SK-N-SH treated with all-trans-retinoic acid at 6 μM for 48 hours (cell line): ENCODE measurements around the gene SCRT2.
"Not testable (repeated sequence)": the region's sequence is repeated elsewhere in the genome, so short reads cannot be mapped to it uniquely, and the experiment has no call there.

Experiments used
- ATAC-seq: fragments of 200-7000 bp; cut with Tn5 transposase; 3 replicates; pipeline ENCODE4 v1.9.1; 2020; ENCODE audit warnings: mild to moderate bottlenecking, moderate library complexity
- BACH2 ChIP-seq: fragments of 250-450 bp; sonication (Bioruptor Pico); IDR thresholded peaks from 2 replicates; pipeline ENCODE4 v1.9.0; 2021; ENCODE audit warnings: mild to moderate bottlenecking, borderline replicate concordance
- CSDC2 ChIP-seq: fragments of 250-450 bp; sonication (Bioruptor Pico); IDR thresholded peaks from 2 replicates; pipeline ENCODE4 v1.5.0; 2020; ENCODE audit warnings: mild to moderate bottlenecking, moderate library complexity
- ESRRG ChIP-seq: fragments of 250-450 bp; sonication (Bioruptor Pico); IDR thresholded peaks from 2 replicates; pipeline ENCODE4 v1.6.1; 2021; ENCODE audit warnings: mild to moderate bottlenecking
- GLIS3 ChIP-seq: fragments of 250-450 bp; sonication (Bioruptor Pico); IDR thresholded peaks from 2 replicates; pipeline ENCODE4 v1.5.0; 2020; ENCODE audit warnings: mild to moderate bottlenecking, moderate library complexity
- ISL1 ChIP-seq: fragments of 250-450 bp; sonication (Bioruptor Pico); IDR thresholded peaks from 2 replicates; pipeline ENCODE4 v2.1.2; 2022; ENCODE audit warnings: mild to moderate bottlenecking, moderate library complexity
- PPARA ChIP-seq: fragments of 250-450 bp; sonication (Bioruptor Pico); IDR thresholded peaks from 2 replicates; pipeline ENCODE4 v1.5.0; 2020; ENCODE audit warnings: mild to moderate bottlenecking, borderline replicate concordance
- RARB ChIP-seq: fragments of 250-450 bp; sonication (Bioruptor Pico); IDR thresholded peaks from 2 replicates; pipeline ENCODE4 v1.8.0; 2021; ENCODE audit warnings: mild to moderate bottlenecking, moderate library complexity
- SNAI2 ChIP-seq: fragments of 250-450 bp; sonication (Bioruptor Pico); IDR thresholded peaks from 2 replicates; pipeline ENCODE4 v1.5.0; 2020; ENCODE audit warnings: mild to moderate bottlenecking, moderate library complexity
- TCF4 ChIP-seq: fragments of 250-450 bp; sonication (Bioruptor Pico); IDR thresholded peaks from 2 replicates; pipeline ENCODE4 v1.8.0; 2021; ENCODE audit warnings: mild to moderate bottlenecking, moderate library complexity, borderline replicate concordance
- TOX ChIP-seq: fragments of 250-450 bp; sonication (Bioruptor Pico); IDR thresholded peaks from 2 replicates; pipeline ENCODE4 v1.8.0; 2021; ENCODE audit warnings: mild to moderate bottlenecking, moderate library complexity, borderline replicate concordance
- ZC3H10 ChIP-seq: fragments of 250-450 bp; sonication (Bioruptor Pico); IDR thresholded peaks from 2 replicates; pipeline ENCODE4 v1.5.1; 2021; ENCODE audit warnings: mild to moderate bottlenecking, moderate library complexity
- ZFP3 ChIP-seq: fragments of 250-450 bp; sonication (Bioruptor Pico); IDR thresholded peaks from 2 replicates; pipeline ENCODE4 v1.5.0; 2020; ENCODE audit warnings: mild to moderate bottlenecking, moderate library complexity
- ZFP30 ChIP-seq: fragments of 450-650 bp; formaldehyde crosslinking; IDR thresholded peaks from 2 replicates; pipeline ENCODE4 v1.5.0; 2022; ENCODE audit warnings: mild to moderate bottlenecking, moderate library complexity
- ZNF565 ChIP-seq: fragments of 450-650 bp; formaldehyde crosslinking; conservative IDR thresholded peaks from 2 replicates; pipeline ENCODE4 v1.5.0; 2020; ENCODE audit warnings: low read depth, mild to moderate bottlenecking, moderate library complexity
- ZNF70 ChIP-seq: fragments of 450-650 bp; formaldehyde crosslinking; IDR thresholded peaks from 2 replicates; pipeline ENCODE4 v1.5.0; 2020; ENCODE audit warnings: mild to moderate bottlenecking, moderate library complexity
- ZNF8 ChIP-seq: fragments of 450-650 bp; formaldehyde crosslinking; IDR thresholded peaks from 2 replicates; pipeline ENCODE4 v1.5.0; 2020; ENCODE audit warnings: mild to moderate bottlenecking, moderate library complexity
- TF ChIP-seq, protein P1 (sequence below): fragments of 250-450 bp; sonication (Bioruptor Pico); IDR thresholded peaks from 2 replicates; pipeline ENCODE4 v1.5.0; 2020; ENCODE audit warnings: mild to moderate bottlenecking, moderate library complexity
- TF ChIP-seq, protein P2 (sequence below): fragments of 250-450 bp; sonication (Bioruptor Pico); IDR thresholded peaks from 2 replicates; pipeline ENCODE4 v1.8.0; 2021; ENCODE audit warnings: low read depth, mild to moderate bottlenecking, moderate library complexity, borderline replicate concordance
- TF ChIP-seq, protein P3 (sequence below): fragments of 250-450 bp; sonication (Bioruptor Pico); IDR thresholded peaks from 2 replicates; pipeline ENCODE4 v1.5.1; 2021; ENCODE audit warnings: mild to moderate bottlenecking, moderate library complexity
- TF ChIP-seq, protein P4 (sequence below): fragments of 250-450 bp; sonication (Bioruptor Pico); IDR thresholded peaks from 2 replicates; pipeline ENCODE4 v1.8.0; 2020; ENCODE audit warnings: mild to moderate bottlenecking, moderate library complexity, borderline replicate concordance

The SCRT2 gene

DNA sequence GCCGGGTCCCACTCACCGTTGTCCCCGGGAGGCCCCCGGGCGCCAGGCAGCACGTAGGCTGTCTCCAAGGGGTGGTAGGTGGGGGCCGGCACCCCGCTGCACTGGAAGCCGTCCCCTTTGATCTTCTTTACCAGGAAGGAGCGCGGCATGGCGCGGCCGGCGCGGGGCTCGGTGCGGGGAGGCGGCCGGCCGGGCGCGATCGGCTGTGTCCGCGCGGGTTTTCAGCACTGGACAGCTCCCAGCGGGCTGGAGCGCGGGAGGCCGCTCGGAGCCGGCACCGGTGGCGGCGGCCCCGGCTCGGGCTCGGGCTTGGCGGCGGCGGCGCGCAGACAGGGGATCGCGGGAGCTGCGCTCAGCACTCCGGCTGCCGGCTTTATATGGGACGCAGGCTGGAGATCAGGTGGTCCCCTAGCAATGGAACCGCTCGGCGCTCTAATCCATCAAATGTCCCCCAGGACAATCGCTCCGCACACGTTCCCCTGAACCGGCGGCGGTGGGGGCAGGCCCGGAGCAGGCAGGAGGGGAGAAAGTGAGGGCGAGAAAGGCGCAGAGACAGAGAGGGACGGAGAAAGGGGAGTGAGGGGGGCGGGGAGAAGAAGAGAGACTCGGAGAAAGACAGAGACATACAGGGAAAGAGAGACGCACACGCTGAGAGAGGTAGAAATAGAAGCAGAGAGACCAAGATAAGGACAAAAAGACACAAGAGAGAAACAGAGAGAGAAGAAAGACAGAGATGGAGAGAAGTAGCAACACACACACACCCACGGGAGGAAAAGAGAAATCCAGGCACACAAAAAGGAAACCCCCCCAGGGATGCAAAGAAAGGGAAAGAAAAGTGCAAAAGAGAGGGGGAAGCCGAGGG lies at the start of gene SCRT2:
SCRT2 (minus strand) TSS at position 350 of the 862 bp plus-strand sequence; CDS start at position 149, 201 bp downstream.
- peak; percentile 97 for ATAC-seq
- no peak for TF ChIP-seq ESRRG (CRISPR knock-in tag)
- no peak for TF ChIP-seq BACH2 (CRISPR knock-in tag)
- peak; percentile 86 for TF ChIP-seq SNAI2 (CRISPR knock-in tag)
- no peak for TF ChIP-seq PPARA
- TF ChIP-seq TOX, result no peak
- TF ChIP-seq, protein P1, sequence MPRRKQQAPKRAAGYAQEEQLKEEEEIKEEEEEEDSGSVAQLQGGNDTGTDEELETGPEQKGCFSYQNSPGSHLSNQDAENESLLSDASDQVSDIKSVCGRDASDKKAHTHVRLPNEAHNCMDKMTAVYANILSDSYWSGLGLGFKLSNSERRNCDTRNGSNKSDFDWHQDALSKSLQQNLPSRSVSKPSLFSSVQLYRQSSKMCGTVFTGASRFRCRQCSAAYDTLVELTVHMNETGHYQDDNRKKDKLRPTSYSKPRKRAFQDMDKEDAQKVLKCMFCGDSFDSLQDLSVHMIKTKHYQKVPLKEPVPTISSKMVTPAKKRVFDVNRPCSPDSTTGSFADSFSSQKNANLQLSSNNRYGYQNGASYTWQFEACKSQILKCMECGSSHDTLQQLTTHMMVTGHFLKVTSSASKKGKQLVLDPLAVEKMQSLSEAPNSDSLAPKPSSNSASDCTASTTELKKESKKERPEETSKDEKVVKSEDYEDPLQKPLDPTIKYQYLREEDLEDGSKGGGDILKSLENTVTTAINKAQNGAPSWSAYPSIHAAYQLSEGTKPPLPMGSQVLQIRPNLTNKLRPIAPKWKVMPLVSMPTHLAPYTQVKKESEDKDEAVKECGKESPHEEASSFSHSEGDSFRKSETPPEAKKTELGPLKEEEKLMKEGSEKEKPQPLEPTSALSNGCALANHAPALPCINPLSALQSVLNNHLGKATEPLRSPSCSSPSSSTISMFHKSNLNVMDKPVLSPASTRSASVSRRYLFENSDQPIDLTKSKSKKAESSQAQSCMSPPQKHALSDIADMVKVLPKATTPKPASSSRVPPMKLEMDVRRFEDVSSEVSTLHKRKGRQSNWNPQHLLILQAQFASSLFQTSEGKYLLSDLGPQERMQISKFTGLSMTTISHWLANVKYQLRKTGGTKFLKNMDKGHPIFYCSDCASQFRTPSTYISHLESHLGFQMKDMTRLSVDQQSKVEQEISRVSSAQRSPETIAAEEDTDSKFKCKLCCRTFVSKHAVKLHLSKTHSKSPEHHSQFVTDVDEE (CRISPR knock-in tag), result peak; percentile 71
- TF ChIP-seq ZNF70 (CRISPR knock-in tag), result no peak
- TF ChIP-seq ZNF565, result no peak
- peak; percentile 42; the same call in 1 of the 2 replicates for TF ChIP-seq ZC3H10 (CRISPR knock-in tag)
- no peak for TF ChIP-seq ZNF8 (CRISPR knock-in tag)
- no peak for TF ChIP-seq ZFP30
- no peak for TF ChIP-seq RARB (CRISPR knock-in tag)
- TF ChIP-seq ZFP3, result peak; percentile 31; the same call in 1 of the 2 replicates
- TF ChIP-seq, protein P2, sequence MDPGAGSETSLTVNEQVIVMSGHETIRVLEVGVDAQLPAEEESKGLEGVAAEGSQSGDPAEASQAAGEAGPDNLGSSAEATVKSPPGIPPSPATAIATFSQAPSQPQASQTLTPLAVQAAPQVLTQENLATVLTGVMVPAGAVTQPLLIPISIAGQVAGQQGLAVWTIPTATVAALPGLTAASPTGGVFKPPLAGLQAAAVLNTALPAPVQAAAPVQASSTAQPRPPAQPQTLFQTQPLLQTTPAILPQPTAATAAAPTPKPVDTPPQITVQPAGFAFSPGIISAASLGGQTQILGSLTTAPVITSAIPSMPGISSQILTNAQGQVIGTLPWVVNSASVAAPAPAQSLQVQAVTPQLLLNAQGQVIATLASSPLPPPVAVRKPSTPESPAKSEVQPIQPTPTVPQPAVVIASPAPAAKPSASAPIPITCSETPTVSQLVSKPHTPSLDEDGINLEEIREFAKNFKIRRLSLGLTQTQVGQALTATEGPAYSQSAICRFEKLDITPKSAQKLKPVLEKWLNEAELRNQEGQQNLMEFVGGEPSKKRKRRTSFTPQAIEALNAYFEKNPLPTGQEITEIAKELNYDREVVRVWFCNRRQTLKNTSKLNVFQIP (CRISPR knock-in tag), result no peak
- peak; percentile 93; the same call in 1 of the 2 replicates for TF ChIP-seq CSDC2 (CRISPR knock-in tag)
- TF ChIP-seq TCF4 (CRISPR knock-in tag), result no peak

DNA sequence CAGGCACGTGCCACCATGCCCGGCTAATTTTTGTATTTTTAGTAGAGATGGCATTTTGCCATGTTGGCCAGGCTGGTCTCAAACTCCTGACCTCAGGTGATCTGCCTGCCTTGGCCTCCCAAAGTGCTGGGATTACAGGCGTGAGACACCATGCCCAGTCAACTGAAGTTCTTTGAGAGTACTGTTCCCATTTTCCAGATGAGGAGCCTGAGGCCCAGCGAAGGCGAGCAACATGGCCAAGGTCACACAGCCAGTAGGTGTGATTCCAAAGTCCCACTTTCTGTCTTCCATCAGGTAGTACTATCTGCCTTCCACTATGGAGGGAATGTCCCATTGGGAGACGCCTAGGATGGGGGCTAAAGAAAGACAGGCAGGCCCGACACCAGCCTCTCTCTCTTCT lies 49.2 kb upstream of the SCRT2 start:
- not testable (repeated sequence) for ATAC-seq

DNA sequence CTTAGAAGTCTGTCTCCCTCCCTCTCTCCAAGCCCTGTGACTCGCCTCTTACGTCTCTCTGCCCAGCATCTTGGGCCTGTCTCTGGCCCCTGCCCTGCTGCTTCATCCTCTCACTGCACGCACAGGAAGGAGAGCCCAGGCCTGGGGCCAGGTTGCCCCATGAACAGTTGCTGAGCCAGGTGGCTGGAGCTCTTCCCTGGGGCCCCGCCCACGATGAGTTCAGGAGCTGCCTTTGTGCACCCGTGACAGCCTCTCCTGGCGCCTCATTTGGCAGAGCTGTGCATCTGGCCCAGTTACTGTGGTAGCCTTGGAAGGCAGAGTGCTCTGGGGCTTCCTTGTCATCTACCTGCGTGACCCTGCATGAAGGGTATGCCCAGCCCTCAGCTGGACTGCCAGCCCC lies 48.2 kb upstream of the SCRT2 start:
- TF ChIP-seq ESRRG (CRISPR knock-in tag) (no peak), ZFP30 (no peak), GLIS3 (no peak), ISL1 (CRISPR knock-in tag) (no peak), RARB (CRISPR knock-in tag) (no peak), TCF4 (CRISPR knock-in tag) (no peak)
- TF ChIP-seq, protein P3, sequence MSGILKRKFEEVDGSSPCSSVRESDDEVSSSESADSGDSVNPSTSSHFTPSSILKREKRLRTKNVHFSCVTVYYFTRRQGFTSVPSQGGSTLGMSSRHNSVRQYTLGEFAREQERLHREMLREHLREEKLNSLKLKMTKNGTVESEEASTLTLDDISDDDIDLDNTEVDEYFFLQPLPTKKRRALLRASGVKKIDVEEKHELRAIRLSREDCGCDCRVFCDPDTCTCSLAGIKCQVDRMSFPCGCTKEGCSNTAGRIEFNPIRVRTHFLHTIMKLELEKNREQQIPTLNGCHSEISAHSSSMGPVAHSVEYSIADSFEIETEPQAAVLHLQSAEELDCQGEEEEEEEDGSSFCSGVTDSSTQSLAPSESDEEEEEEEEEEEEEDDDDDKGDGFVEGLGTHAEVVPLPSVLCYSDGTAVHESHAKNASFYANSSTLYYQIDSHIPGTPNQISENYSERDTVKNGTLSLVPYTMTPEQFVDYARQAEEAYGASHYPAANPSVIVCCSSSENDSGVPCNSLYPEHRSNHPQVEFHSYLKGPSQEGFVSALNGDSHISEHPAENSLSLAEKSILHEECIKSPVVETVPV (CRISPR knock-in tag), result no peak
- TF ChIP-seq, protein P1 (CRISPR knock-in tag), result no peak
- TF ChIP-seq, protein P4, sequence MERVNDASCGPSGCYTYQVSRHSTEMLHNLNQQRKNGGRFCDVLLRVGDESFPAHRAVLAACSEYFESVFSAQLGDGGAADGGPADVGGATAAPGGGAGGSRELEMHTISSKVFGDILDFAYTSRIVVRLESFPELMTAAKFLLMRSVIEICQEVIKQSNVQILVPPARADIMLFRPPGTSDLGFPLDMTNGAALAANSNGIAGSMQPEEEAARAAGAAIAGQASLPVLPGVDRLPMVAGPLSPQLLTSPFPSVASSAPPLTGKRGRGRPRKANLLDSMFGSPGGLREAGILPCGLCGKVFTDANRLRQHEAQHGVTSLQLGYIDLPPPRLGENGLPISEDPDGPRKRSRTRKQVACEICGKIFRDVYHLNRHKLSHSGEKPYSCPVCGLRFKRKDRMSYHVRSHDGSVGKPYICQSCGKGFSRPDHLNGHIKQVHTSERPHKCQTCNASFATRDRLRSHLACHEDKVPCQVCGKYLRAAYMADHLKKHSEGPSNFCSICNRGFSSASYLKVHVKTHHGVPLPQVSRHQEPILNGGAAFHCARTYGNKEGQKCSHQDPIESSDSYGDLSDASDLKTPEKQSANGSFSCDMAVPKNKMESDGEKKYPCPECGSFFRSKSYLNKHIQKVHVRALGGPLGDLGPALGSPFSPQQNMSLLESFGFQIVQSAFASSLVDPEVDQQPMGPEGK (CRISPR knock-in tag), result no peak
- ATAC-seq, result no peak
